Fibroblast of upper back skin (primary cell): ENCODE data around the gene RPS18.
"Not testable (repeated sequence)": the region's sequence is repeated elsewhere in the genome, so short reads cannot be mapped to it uniquely, and the experiment has no call there.

Experiments used
- DNase-seq: peaks from one replicate; pipeline ENCODE4 v3.0.0-alpha.2; 2013

RPS18 gene

DNA sequence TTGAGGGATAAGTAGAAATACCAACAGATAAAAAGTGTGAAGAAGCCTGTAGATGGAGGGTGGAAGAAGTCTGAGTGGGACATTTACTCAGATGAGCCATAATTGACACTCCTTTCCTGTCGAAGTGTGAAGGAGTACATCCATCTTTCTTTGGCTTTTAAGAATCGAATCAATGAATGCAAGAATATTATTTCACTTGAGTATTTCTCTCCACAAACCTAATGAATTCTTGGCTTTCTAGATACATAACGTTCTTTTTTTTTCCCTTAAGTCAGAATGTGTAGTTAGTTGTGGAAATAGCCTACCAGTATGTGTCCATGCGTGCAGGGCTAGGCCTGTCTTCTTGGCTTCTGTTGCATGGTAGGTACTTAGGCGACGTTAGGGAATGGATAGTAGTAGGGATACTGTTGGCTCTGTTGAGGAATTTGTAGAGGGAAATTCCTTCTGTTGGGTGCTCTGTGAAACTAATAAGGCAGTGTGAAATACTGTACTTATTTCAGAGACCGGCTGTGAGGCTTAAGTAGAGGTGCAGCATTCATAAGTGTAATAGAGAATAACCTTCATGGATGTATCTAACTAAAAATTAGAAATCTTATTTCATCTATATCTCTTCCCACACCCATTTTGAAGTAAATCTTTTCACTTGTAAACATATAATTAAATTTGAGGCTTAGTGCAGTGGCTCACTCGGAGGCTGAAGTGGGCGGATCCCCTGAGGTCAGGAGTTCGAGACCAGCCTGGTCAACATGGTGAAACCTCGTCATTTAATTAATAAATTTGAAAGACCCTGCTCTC is 1.5 kb downstream of the RPS18 start:
- DNase-seq: no peak

DNA sequence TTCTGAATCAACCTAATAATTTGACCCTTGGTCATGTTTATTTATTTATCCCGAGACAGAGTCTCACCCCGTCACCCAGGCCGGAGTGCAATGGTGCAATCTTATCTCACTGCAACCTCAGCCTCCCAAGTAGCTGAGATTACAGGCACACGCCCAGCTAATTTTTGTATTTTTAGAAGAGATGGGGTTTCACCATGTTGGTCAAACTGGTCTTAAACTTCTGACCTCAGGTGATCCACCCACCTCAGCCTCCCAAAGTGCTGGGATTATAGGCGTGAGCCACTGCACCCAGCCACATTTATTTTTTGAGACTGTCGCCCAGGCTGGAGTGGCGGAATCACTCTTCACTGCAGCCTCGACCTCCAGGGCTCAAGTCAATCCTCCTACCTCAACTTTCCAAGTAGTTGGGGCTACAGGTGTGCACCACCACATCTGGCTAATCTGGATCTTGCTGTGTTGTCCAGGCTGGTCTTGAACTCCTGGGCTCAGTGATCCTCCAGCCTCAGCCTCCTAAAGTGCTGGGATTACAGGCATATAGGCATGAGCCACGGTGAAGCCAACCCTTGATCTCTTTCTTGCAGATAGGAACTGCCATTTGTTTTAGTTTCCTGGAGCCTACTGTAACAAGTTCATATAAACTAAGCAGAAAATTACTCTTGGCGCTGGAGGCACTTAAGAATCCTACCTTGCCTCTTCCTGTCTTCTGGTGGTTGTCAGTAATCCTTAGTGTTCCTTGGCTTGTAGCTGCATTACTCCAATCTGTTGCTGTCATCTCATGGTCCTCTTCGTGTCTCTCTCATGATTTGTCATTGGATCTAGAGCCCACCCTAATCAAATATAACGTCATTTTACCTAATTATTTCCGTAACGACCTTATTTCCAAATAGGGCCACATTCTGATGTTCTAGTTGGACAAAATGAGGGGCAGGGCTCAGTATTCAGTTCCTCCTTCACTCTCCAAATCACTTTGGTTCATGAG is 2.3 kb downstream of the RPS18 start:
- DNase-seq: no peak

DNA sequence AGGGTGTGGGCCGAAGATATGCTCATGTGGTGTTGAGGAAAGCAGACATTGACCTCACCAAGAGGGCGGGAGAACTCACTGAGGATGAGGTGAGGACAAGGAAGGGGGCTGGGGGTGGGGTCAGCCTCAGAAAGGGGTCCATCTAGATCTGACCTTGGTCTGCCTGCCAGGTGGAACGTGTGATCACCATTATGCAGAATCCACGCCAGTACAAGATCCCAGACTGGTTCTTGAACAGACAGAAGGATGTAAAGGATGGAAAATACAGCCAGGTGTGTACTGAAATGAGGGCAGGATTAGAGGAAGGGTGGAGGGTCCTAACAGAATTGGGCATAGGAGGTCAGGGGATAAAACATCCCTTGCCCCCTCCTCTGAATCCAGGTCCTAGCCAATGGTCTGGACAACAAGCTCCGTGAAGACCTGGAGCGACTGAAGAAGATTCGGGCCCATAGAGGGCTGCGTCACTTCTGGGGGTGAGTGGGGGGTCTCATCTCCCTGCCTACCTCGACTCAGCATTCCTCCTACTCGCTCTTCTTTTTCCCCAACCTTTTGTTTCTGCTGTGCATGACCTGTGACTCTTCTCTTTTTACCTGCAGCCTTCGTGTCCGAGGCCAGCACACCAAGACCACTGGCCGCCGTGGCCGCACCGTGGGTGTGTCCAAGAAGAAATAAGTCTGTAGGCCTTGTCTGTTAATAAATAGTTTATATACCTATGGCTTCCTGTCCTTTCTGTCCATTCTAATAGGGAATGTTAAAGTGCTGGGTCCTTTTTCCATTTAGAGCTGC is 4.1 kb downstream of the RPS18 start:
- not testable (repeated sequence) for DNase-seq

GRCh38 chr6:33276581-33276863 is 4.6 kb downstream of the RPS18 start:
- no peak for DNase-seq

GRCh38 chr6:33276864-33277662 is 5.2 kb downstream of the RPS18 start, which contains the start of gene B3GALT4:
Gene B3GALT4 (plus strand): TSS chr6:33277123. CDS start chr6:33277420, 297 bp downstream.
- peak; percentile 66 for DNase-seq

- DNase-seq: peak; percentile 22
Observed at GRCh38 chr6:33277663-33278391, 6.0 kb downstream of the RPS18 start.

- DNase-seq: no peak
Observed at GRCh38 chr6:33278392-33278741, 6.5 kb downstream of the RPS18 start.

- no peak for DNase-seq
Observed at GRCh38 chr6:33278810-33279209, 6.9 kb downstream of the RPS18 start.

DNA sequence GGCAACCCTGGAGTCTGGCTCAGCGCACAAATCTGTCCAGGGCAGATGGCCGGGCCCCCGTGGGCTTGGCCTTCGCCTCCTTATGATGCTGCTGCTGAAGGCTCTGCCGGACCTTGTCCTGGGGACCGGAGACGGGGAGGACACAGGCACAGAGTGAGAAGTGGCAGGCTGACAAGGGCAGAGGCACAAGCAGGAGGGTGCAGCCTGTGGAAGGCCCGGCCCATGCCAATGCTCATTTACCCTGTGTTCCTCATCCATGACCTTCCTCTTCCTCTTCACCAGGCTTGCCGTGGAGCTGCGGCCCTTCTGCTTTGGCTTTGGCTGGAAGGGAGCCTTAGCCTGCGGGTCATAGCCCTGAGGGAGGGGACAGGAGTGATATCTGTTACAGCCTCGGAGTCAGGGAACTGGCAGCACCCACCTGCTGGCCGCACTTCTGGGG is 7.4 kb downstream of the RPS18 start:
- DNase-seq: no peak

GRCh38 chr6:33279971-33280511 is 8.2 kb downstream of the RPS18 start:
- DNase-seq: peak; percentile 41

DNA sequence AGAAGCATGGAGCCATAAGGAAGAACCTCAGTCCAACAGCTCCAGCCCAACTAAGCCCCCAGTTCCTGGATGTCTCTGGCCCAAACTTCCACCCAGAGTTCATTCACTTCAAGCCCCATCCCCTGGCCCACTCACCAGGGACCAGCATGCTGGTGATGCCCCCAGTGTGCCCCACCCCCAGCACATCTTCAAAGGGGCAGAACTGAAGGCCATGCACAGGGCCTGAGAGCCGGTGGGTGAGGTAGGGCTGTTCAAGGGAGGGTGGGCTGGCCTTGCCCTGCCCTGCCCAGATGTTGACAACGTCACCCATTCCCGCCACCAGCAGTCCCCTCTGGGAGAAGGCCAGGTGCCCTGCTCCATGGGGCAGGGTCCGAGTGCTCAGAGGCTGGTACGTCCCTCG is 8.7 kb downstream of the RPS18 start:
- DNase-seq: no peak

GRCh38 chr6:33285214-33285613 is 13.3 kb downstream of the RPS18 start:
- DNase-seq: not testable (repeated sequence)

DNA sequence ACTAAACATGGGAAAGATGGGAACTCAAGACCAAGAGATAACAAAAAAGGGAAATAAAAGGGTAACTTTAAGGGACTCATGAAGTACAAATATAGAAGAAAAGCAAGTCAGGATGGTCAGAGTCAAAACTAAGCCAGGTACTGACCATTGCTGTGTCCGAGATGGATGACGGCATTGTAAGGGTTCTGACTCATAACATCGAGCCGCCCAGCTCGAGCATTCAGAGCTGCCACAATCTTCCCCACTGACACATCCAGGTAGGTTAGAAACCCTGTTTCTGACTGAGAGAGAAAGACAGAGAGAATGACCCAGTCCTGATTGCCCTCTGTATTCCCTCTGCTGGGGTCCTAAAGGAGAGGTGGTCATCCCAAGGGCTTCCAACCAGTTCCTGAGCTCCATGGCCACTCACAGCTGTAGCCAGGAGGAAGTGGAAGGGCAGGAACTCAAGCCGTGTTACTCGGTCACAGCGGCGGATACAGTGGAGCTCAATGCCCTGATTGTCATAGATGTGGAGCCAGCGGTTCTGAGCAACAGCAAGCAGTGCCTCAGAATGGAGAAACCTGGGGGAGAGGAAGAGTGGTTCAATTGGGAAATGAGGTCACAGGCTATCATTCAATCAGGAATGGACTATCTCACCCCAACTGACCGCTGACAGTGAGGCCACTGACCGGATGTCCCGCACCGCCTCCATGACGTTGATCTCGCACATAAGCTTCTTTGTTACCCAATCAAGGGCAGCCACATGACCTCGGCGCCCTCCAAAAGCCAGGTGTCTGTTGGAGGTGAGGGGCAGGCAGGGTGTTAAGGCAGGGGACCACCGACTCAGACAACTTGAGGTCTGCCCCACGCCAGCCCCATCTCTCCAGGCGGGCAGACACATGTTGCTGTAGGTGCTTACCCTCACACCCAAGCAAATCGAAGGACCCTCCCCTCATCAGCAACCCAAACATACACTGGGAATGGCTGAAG is 15.4 kb downstream of the RPS18 start:
- DNase-seq: no peak

- no peak for DNase-seq
Observed at GRCh38 chr6:33288141-33288920, 16.5 kb downstream of the RPS18 start.

- DNase-seq: peak; percentile 89
Observed at GRCh38 chr6:33288921-33289783, 17.3 kb downstream of the RPS18 start, which contains the start of the genes PFDN6 and WDR46. Gene PFDN6 (plus strand): TSS chr6:33289601. CDS start chr6:33289857, 256 bp downstream. Gene WDR46 (minus strand): TSS chr6:33289239. CDS start chr6:33289170, 69 bp downstream.

- no peak for DNase-seq
Observed at GRCh38 chr6:33289784-33290315, 18.0 kb downstream of the RPS18 start.

- DNase-seq: no peak
Observed at GRCh38 chr6:33290459-33290858, 18.6 kb downstream of the RPS18 start.
